ENCODE measurements around the gene TSPAN3. TPM values are rescaled to one million over a fixed set of nuclear protein-coding genes. Genes with fewer than 3 reads are reported as not detected.

TSPAN3 gene
- total and polyA plus RNA-seq, 4 donors, result 49.3 to 82.8 (median 78.7) TPM

DNA sequence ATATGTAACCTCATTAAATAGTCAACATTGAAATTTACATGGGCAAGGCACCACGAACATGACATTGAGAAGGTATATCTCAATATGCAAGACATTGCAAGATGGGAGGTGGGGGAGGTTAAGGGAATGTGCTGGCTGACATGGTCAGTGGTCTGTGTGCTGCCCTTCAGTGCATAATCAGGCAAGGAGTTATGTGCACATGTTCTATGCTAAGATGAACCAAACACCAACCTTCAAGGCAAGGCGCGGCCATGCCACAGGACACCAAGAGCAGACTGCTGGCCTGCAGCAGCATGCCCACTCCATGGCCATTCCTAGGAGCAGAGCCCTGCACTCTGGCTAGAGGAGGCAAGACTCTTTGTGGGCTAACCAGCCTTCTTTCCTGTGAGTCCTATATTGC lies 40.9 kb upstream of the TSPAN3 start:
- WGBS, result 98% methylated on average over 3 of the region's 3 CpGs
- no peak for TF ChIP-seq GABPA (IDR thresholded peaks at IDR 0.05 in 1 of 2, conservative IDR thresholded peaks at IDR 0.05 in 1 of 2)
- TF ChIP-seq YY1 (IDR thresholded peaks at IDR 0.05), result no peak
- TF ChIP-seq FOXA2 (IDR thresholded peaks at IDR 0.05), result no peak
- TF ChIP-seq, protein P1, sequence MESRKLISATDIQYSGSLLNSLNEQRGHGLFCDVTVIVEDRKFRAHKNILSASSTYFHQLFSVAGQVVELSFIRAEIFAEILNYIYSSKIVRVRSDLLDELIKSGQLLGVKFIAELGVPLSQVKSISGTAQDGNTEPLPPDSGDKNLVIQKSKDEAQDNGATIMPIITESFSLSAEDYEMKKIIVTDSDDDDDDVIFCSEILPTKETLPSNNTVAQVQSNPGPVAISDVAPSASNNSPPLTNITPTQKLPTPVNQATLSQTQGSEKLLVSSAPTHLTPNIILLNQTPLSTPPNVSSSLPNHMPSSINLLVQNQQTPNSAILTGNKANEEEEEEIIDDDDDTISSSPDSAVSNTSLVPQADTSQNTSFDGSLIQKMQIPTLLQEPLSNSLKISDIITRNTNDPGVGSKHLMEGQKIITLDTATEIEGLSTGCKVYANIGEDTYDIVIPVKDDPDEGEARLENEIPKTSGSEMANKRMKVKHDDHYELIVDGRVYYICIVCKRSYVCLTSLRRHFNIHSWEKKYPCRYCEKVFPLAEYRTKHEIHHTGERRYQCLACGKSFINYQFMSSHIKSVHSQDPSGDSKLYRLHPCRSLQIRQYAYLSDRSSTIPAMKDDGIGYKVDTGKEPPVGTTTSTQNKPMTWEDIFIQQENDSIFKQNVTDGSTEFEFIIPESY (IDR thresholded peaks at IDR 0.05), result no peak
- TF ChIP-seq EGR1 (IDR thresholded peaks at IDR 0.05; ENCODE audit: low read depth in 2 of 2), result no peak
- TF ChIP-seq FOXA1 (IDR thresholded peaks at IDR 0.05), result no peak
- TF ChIP-seq NR2F2 (IDR thresholded peaks at IDR 0.05), result no peak
- TF ChIP-seq ATF3 (IDR thresholded peaks at IDR 0.05), result no peak
- TF ChIP-seq HNF4G (IDR thresholded peaks at IDR 0.05), result no peak
- no peak for TF ChIP-seq SP1 (IDR thresholded peaks at IDR 0.05)
- no peak for TF ChIP-seq RAD21 (IDR thresholded peaks at IDR 0.05)
- no peak for TF ChIP-seq MAX (IDR thresholded peaks at IDR 0.05)
- TF ChIP-seq CTCF (IDR thresholded peaks at IDR 0.05; ENCODE audit: low read depth, low read length, missing input control), result no peak
- TF ChIP-seq TAF1 (conservative IDR thresholded peaks at IDR 0.05), result no peak
- H3K9me3 ChIP-seq (ENCODE audit: control insufficient read depth in 4 of 4, low read length in 3 of 4), result no peaks in the 10 kb centered on the region
- no peaks in the 10 kb centered on the region for H3K27me3 ChIP-seq (ENCODE audit: control insufficient read depth in 4 of 4, insufficient read depth in 4 of 4, low read length in 3 of 4)
- H3K27ac ChIP-seq (ENCODE audit: low read depth in 1 of 2, low read length in 2 of 2), result no peak overlapping the region
- H3K4me3 ChIP-seq (ENCODE audit: low read depth in 1 of 3, low read length in 3 of 3), result no peak overlapping the region
- H3K36me3 ChIP-seq (ENCODE audit: control insufficient read depth in 4 of 4, insufficient read depth in 3 of 4, low read depth in 1 of 4, low read length in 3 of 4), result peaks cover 0 to 3% (median 0%) of the 10 kb centered on the region in 4 donors
- H3K4me1 ChIP-seq (ENCODE audit: control insufficient read depth in 4 of 4, insufficient read depth in 4 of 4, low read length in 3 of 4), result no peaks in the 10 kb centered on the region
- no peak overlapping the region for H3K9ac ChIP-seq (ENCODE audit: low read depth in 1 of 2, low read length in 2 of 2)
- DNase-seq (ENCODE audit: low spot score), result no peak

DNA sequence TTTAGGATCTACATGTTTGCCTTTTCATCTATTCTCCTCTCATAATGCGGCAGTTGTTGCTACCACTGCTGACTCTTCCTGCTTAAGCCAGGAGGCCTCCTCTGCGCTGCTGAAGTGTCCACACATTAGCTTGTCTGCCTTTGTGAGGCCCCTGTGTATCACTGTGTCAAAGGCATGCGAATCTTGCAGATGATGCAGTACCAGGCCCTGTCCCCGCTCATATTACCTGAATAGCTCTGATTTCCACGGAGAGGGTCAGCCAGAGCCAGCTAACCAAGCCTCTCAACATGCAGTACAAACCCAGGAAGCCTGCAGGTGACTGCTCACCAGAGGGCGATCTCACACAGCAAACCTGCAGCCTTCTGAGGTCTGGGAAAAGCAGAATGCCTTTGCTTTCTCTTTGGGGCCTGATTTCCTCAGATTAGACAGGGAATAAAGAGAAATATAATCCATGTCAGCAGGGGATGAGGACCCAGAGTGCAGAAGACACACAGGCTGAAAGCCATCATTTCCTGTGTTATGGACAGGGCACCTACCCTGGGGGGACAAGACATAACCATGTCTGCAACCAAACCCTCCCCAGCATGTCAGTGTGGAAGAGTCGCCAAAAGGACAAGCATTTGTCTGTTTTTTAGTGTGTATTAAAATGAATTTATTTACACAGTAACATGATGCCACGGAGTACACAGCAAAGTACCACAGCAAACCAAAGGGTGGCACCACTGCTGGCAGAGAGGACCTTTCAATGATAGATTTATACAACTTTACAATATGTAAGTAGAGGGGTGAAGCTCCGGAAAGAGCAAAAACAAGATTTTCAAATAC lies 36.8 kb upstream of the TSPAN3 start:
- WGBS, result 60% methylated on average over 9 of the region's 9 CpGs
- H3K27ac ChIP-seq (ENCODE audit: low read depth in 1 of 2, low read length in 2 of 2), result no peak overlapping the region
- H3K9ac ChIP-seq (ENCODE audit: low read depth in 1 of 2, low read length in 2 of 2), result no peak overlapping the region
- H3K27me3 ChIP-seq (ENCODE audit: control insufficient read depth in 4 of 4, insufficient read depth in 4 of 4, low read length in 3 of 4), result no peaks in the 10 kb centered on the region
- no peaks in the 10 kb centered on the region for H3K4me1 ChIP-seq (ENCODE audit: control insufficient read depth in 4 of 4, insufficient read depth in 4 of 4, low read length in 3 of 4)
- no peaks in the 10 kb centered on the region for H3K9me3 ChIP-seq (ENCODE audit: control insufficient read depth in 4 of 4, low read length in 3 of 4)
- peak; percentile 46 for DNase-seq (ENCODE audit: low spot score)
- H3K36me3 ChIP-seq (ENCODE audit: control insufficient read depth in 4 of 4, insufficient read depth in 3 of 4, low read depth in 1 of 4, low read length in 3 of 4), result no peaks in the 10 kb centered on the region
- no peak overlapping the region for H3K4me3 ChIP-seq (ENCODE audit: low read depth in 1 of 3, low read length in 3 of 3)
- no peak for TF ChIP-seq ATF3 (IDR thresholded peaks at IDR 0.05)
- TF ChIP-seq TAF1 (conservative IDR thresholded peaks at IDR 0.05), result no peak
- TF ChIP-seq NR2F2 (IDR thresholded peaks at IDR 0.05), result no peak
- TF ChIP-seq, protein P2, sequence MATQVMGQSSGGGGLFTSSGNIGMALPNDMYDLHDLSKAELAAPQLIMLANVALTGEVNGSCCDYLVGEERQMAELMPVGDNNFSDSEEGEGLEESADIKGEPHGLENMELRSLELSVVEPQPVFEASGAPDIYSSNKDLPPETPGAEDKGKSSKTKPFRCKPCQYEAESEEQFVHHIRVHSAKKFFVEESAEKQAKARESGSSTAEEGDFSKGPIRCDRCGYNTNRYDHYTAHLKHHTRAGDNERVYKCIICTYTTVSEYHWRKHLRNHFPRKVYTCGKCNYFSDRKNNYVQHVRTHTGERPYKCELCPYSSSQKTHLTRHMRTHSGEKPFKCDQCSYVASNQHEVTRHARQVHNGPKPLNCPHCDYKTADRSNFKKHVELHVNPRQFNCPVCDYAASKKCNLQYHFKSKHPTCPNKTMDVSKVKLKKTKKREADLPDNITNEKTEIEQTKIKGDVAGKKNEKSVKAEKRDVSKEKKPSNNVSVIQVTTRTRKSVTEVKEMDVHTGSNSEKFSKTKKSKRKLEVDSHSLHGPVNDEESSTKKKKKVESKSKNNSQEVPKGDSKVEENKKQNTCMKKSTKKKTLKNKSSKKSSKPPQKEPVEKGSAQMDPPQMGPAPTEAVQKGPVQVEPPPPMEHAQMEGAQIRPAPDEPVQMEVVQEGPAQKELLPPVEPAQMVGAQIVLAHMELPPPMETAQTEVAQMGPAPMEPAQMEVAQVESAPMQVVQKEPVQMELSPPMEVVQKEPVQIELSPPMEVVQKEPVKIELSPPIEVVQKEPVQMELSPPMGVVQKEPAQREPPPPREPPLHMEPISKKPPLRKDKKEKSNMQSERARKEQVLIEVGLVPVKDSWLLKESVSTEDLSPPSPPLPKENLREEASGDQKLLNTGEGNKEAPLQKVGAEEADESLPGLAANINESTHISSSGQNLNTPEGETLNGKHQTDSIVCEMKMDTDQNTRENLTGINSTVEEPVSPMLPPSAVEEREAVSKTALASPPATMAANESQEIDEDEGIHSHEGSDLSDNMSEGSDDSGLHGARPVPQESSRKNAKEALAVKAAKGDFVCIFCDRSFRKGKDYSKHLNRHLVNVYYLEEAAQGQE (IDR thresholded peaks at IDR 0.05), result no peak
- no peak for TF ChIP-seq SP1 (IDR thresholded peaks at IDR 0.05)
- no peak for TF ChIP-seq GABPA (IDR thresholded peaks at IDR 0.05 in 1 of 2, conservative IDR thresholded peaks at IDR 0.05 in 1 of 2)
- TF ChIP-seq HNF4A (conservative IDR thresholded peaks at IDR 0.05), result no peak
- no peak for TF ChIP-seq HNF4G (IDR thresholded peaks at IDR 0.05)
- TF ChIP-seq, protein P1 (IDR thresholded peaks at IDR 0.05), result no peak
- no peak for TF ChIP-seq EGR1 (IDR thresholded peaks at IDR 0.05; ENCODE audit: low read depth in 2 of 2)
- peak; percentile 54 for TF ChIP-seq CTCF (IDR thresholded peaks at IDR 0.05; ENCODE audit: low read depth, low read length, missing input control)
- no peak for TF ChIP-seq MAX (IDR thresholded peaks at IDR 0.05)

Data from liver (tissue), 9 donors.